ENCODE measurements around the gene SHBG.

SHBG gene

GRCh38 chr17:7650509-7651096 is 20.7 kb downstream of the SHBG start, which contains the start of gene ATP1B2:
ATP1B2 (plus strand) TSS chr17:7650926; CDS start chr17:7651519, 593 bp downstream.
- no peak for DNase-seq (ENCODE audit: low read depth)

GRCh38 chr17:7651097-7651664 is 21.2 kb downstream of the SHBG start:
- no peak for DNase-seq (ENCODE audit: low read depth)

- no peak for DNase-seq (ENCODE audit: low read depth)
Observed at GRCh38 chr17:7651665-7652387, 21.9 kb downstream of the SHBG start.

GRCh38 chr17:7652388-7653356 is 22.7 kb downstream of the SHBG start:
- DNase-seq (ENCODE audit: low read depth), result no peak

GRCh38 chr17:7654832-7655540 is 25.1 kb downstream of the SHBG start:
- DNase-seq (ENCODE audit: low read depth), result no peak

- no peak for DNase-seq (ENCODE audit: low read depth)
Observed at GRCh38 chr17:7655541-7655840, 25.6 kb downstream of the SHBG start.

GRCh38 chr17:7656958-7657609 is 27.1 kb downstream of the SHBG start:
- DNase-seq (ENCODE audit: low read depth), result no peak

GRCh38 chr17:7667656-7668406 is 37.9 kb downstream of the SHBG start:
- no peak for DNase-seq (ENCODE audit: low read depth)

- no peak for DNase-seq (ENCODE audit: low read depth)
Observed at GRCh38 chr17:7668482-7668881, 38.5 kb downstream of the SHBG start.

- no peak for DNase-seq (ENCODE audit: low read depth)
Observed at GRCh38 chr17:7673239-7673638, 43.3 kb downstream of the SHBG start.

- DNase-seq (ENCODE audit: low read depth), result no peak
Observed at GRCh38 chr17:7674934-7675333, 45.0 kb downstream of the SHBG start.

- DNase-seq (ENCODE audit: low read depth), result no peak
Observed at GRCh38 chr17:7676533-7676932, 46.6 kb downstream of the SHBG start.

- DNase-seq (ENCODE audit: low read depth), result no peak
Observed at GRCh38 chr17:7677388-7678067, 47.6 kb downstream of the SHBG start.
